GM21528 (cell line): ENCODE results near the gene FKBP9.
"Not testable (repeated sequence)": the region's sequence is repeated elsewhere in the genome, so short reads cannot be mapped to it uniquely, and the experiment has no call there.

ENCODE experiments used
- ATAC-seq: cut with Tn5 transposase; IDR thresholded peaks from one replicate; pipeline ENCODE4 v1.9.1; 2021; ENCODE audit warnings: mild to moderate bottlenecking, moderate library complexity; ENCODE audit not compliant: unreplicated experiment, low FRiP score

Gene FKBP9, protein sequence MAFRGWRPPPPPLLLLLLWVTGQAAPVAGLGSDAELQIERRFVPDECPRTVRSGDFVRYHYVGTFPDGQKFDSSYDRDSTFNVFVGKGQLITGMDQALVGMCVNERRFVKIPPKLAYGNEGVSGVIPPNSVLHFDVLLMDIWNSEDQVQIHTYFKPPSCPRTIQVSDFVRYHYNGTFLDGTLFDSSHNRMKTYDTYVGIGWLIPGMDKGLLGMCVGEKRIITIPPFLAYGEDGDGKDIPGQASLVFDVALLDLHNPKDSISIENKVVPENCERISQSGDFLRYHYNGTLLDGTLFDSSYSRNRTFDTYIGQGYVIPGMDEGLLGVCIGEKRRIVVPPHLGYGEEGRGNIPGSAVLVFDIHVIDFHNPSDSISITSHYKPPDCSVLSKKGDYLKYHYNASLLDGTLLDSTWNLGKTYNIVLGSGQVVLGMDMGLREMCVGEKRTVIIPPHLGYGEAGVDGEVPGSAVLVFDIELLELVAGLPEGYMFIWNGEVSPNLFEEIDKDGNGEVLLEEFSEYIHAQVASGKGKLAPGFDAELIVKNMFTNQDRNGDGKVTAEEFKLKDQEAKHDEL

DNA sequence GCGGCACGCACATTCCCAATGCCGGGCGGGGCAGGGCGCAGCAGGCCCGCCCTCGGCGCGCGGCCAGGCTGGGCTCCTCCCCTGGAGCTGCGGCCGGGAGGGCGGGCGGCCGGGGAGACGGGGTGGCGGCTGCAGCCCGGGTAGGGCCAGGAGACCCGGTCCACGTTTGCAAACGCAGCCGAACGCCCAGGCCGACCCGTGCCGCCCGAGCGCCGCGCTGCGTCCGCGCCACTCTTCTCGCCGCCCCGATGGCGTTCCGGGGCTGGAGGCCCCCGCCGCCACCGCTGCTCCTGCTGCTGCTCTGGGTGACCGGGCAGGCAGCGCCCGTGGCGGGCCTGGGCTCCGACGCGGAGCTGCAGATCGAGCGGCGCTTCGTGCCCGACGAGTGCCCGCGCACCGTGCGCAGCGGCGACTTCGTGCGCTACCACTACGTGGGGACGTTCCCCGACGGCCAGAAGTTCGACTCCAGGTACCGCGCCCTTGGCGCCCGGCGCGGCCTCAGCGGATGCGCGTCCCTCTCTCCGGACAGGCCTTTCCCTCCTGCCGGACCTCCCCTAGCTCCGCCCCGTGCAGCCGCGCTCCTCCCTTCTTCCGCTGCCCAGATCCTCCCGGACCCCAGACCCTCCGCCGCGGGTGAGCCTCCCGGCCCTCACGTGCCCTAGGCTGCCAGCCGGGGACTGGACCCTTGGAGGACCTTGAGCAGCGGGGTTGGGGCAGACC is at the start of gene FKBP9:
Gene FKBP9 (plus strand): TSS at position 115 of the 720 bp plus-strand sequence. CDS start 134 bp downstream, at position 249.
- peak; percentile 85 for ATAC-seq

DNA sequence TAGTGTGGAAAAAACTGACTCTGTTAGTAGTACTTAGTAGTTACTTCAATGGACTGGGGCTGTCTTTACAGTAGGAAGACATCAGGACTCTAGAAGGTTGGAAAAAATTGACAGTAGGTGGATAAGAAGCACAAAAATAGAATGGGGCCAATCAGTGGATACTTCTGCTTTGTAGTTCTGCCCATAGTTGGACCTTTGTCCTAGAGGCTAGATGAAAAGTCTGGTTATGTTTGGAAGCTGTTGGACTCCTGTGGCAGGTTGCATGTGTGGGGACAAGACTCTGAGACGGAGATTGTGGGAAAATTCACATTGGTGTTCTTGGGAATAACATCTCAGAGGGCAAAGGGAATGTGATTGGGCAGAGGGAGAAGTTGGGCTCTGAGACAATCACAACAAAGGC is 47.0 kb upstream of the FKBP9 start:
- ATAC-seq = no peak

DNA sequence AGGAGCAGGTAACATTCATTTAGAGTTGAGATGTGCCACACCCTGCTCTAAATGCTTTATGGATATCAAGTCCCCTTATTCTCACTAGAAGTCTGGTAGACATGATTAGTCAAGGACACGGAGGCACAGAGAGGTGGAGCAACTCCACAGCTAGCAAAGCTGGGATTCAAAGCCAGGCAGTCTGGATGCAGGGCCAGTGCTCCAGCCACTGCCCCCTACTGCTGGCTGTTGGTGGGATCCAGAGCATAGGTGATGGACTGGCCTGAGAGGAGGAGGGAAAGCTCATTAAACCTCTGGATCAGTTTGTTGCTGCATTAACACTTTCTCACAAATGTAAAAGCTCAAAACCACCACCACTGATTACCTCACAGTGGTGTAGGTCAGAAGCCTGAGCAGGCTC is 43.1 kb upstream of the FKBP9 start:
- ATAC-seq = no peak

DNA sequence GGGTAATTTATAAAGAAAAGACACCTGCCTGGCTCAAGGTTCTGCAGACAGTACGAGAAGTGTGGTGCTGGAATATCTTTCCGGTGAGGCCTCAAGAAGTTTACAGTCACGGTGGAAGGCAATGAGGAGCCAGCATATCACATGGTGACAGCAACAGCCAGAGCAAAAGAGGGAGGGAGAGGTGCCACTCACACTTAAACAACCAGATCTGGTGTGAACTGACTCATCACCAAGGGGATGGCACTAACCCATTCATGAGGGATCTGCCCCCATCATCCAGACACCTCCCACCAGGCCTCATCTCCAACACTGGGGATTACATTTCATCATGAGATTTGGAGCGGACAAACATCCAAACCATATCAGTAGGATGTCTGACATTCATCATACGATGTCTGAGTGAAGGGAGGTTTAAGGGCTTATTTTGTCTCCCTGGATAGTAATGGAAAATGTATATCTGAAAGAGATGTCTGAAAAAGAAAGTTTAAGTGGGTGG is 42.2 kb upstream of the FKBP9 start:
- ATAC-seq = no peak

DNA sequence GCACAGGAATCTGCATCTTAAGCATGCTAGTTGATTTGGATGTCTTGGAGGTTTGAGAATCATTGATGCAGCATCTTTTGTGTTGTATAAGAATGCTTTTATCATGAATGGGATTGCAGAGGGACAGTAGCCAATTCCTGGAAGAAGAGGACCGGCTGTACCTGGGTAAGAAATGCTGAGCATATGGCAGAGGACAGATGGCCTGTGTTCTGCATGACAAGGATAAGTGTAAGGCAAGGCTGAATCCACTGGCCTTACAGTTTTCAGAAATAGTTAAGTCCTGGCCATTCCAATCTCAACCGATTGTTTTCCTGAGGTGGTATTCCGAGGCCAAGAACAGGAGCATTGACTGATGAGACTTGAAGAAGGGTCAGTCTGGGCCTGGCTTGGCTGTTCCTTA is 41.2 kb upstream of the FKBP9 start:
- no peak for ATAC-seq

DNA sequence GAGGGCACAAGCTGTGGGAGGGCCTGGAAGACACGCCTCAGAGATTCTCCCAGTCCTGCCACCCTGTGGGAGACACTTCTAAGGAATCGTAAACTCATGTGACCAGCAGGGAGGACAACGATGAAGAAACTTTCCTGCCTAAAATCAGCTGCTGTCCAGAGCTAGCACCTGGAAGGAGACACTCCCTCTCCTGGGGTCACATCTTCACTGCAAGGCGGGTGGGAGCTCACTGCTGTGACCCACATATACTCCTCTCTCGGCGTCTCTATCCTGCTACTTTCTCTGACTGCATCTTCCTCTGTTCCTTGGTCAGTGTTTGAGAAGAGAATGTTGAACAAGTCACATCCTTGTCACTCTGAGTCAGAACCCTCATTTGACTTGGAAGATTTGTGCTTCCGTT is 40.2 kb upstream of the FKBP9 start:
- not testable (repeated sequence) for ATAC-seq

DNA sequence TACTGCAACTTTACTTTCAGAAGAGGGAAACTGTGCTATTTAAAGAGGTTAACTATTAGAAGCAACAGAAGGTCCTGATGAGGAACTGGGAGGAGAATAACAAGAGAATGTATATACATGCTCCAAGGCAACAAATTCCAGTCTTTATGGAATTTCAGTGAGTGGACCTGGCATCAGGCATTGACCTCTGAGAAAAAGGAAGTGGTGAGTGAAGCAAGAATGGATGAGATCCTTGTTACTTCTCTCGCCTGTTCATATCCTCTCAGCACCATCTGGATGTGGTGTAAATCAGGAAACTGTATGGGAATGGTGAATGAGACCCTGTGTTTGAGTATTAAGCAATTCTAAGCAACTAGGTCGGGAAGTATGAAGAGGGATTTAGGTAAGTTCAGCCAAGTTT is 35.3 kb upstream of the FKBP9 start:
- no peak for ATAC-seq

DNA sequence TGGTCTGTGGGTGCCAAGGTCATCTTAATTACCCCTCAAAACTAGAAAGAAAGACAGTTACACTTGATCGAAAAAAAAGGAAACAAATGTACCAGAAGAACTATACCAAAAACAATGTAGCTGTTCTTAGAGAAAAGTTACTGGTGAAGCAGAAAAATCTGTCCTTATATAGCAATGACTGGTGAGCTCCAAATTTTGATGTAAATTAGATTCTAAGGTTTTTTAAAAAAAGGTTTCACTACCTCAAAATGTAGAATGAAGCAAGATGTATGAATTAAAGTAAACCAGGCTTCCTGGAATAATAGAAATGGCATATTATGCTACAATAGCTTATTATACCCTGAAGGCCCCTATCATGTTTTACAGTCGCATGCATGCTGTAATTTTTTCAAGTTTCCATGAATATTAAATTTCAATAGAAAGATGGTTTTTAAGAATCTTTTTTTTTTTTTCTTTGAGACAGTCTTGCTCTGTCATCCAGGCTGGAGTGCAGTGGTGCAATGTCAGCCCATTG is 28.4 kb upstream of the FKBP9 start:
- ATAC-seq = no peak

DNA sequence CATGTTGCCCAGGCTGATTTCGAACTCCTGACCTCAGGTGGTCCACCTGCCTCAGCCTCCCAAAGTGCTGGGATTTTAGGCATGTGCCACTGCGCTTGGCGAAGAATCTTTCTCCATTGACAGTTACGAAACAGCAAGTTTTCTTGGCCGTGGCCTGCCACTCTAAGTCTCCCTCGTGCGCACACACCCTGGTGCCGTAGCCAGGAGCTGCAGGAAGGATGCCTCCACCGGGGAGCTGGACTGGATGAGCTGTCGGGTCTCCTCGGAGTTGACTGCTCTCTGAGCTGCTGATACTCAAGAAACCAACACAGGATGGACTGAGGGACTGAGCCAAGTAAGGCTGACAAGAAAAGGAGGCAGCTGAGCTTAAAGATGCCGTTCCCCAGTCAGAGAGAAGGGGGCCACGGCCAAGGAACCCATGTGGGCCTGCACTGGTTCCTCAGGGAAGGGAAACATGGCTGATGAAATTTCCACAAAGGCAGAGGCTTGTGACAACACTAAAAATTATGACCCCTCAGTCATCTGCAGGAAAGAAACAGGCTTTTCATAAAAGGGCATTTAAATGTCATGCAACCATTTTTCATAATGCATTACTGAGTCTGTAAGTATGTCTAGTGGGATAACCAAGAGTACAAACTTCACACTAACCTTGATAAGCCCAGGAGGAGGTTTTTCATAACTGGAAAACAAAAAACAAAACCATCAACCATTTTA is 27.7 kb upstream of the FKBP9 start:
- no peak for ATAC-seq

DNA sequence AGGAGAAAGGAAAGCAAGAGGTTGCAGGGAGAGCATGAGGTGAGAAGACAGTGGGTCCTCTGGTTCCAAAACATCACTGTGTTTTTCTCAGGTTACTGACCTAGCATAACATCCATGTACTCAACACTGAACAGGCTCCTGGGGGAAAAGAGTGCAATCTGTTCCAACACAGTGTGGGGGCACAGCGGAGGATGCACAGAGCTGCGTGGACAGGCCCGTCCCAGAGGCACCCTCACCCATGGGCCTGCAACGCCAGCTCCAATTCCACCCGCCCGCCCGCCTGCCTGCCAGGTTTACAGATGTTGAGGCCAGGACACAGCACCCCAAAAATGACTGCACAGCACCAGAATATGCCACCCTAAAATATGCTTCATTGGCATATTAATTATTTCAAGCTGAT is 26.9 kb upstream of the FKBP9 start:
- ATAC-seq = no peak

DNA sequence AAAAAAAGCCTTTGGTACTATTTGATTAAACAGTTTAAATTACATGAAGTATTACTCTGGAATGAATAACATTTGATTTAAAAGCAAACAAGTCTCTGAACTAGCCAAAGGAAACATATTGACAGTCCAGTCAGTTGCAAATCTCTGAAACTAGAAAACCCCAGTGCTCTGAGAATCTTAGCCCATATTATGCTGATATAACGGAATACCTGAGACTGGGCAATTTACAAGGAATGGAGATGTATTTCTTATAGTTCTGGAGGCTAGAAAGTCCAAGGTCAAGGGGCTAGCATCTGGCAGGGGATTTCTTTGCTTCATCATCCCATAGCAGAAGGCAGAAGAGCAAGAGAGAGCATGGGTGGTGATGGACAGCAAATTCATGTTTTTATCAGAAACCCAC is 21.7 kb upstream of the FKBP9 start:
- no peak for ATAC-seq

DNA sequence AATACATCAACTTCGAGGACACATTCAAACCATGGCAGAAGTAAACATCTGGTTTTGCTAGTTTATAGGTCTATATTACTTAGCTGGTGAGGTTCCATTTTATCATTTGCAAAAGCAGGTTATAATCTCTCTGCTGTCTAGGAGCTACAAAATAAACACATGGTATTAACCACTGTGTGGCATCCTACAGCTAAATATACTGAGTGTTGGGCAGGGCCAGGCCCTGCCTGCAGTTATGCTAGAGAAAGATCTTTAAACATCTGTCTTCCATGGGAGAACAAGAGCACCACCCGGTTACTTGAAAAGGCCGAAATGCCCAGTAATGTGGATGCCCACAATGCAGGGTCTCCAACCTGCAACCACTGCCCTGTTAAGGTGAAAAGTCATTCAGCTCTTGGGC is 20.6 kb upstream of the FKBP9 start:
- ATAC-seq = no peak

DNA sequence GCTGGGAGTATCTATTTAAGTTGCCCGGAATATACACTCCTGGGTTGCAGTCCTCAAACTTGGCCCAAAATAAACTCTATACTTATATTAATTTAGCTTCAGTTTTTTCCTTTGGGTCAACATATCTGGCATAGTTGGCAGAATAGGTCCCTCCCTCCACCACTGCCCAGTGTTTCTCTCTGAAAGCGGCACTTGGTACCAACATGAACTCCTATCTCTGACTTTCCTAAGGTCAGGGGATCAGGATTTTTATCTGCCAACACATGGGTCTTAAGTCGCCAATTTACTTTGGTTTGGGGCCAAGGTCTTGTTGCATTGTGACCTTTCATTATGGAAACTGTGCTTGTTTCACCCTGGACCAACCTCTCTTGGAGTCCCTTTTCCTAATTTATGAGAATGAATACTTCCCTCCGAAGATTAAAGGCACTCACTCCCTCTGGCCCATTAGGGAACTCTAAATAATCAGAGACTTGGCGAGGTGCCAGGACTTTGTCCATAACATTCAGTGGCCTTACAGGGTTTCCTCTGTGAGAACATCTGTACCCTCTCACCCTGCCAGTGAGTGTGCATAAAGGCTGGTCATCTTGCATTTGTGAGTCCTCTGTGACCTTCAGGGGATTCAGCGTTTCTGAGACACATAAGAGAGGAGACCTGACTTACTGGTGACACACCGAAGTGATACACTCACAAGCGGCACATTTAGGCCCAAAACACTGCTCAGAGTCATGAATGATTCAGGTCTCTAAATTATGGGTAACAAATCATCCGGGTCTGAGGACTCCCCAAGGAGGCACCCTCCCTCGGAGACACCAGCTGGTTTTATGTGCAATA is 19.7 kb upstream of the FKBP9 start:
- ATAC-seq = no peak

DNA sequence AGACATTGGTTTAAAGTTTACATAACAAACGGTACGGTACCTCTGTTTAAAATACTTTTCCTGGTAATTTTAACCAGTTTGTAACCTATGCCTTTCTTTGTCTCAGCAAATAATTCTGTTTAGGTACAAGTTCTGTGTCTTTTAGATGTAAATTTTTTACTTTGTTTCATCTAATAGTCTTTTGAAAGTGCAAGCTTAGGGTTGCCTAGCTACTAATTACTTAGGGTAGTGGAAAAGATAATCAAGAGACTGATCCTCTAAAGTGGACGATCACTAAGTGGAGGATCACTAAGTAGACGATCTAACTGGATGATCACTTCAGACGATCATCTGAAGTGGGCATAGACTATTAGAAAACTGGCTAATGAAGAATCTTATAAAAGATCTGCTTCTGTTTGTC is 16.1 kb upstream of the FKBP9 start:
- ATAC-seq = no peak

DNA sequence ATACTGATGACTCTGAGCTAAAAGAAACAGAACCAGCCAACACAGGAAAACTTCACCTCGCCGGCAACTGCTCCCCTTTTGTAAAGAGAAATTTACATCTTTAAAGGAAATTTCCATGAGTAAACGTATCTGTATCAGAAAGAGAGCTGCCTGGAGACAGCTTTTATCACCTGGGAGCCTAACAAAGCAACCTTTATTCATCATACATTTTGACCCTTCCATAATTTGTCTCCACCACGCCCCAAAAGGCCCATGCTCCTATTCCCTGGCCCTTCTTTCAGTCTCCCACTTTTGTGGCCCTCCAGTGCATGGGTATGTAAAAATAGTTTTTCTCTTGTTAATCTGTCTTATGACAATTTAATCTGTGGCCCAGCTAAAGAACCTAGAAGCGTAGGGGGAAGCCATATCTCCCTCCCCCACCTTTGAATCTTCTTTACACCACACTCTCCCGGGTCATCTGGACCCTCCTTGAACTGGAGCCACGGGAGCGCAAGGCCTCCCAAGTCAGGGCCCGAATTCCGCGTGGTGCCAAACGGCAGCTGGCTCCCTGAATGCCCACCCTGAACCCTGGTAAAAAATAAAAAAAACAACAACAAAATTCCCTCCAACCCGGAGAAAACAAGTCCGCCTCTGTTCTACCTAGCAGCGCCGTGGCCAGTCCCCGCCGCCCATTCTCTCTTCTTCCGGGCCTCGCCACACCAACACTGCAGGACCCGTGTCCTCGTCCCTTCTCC is 15.4 kb upstream of the FKBP9 start:
- peak; percentile 11 for ATAC-seq

DNA sequence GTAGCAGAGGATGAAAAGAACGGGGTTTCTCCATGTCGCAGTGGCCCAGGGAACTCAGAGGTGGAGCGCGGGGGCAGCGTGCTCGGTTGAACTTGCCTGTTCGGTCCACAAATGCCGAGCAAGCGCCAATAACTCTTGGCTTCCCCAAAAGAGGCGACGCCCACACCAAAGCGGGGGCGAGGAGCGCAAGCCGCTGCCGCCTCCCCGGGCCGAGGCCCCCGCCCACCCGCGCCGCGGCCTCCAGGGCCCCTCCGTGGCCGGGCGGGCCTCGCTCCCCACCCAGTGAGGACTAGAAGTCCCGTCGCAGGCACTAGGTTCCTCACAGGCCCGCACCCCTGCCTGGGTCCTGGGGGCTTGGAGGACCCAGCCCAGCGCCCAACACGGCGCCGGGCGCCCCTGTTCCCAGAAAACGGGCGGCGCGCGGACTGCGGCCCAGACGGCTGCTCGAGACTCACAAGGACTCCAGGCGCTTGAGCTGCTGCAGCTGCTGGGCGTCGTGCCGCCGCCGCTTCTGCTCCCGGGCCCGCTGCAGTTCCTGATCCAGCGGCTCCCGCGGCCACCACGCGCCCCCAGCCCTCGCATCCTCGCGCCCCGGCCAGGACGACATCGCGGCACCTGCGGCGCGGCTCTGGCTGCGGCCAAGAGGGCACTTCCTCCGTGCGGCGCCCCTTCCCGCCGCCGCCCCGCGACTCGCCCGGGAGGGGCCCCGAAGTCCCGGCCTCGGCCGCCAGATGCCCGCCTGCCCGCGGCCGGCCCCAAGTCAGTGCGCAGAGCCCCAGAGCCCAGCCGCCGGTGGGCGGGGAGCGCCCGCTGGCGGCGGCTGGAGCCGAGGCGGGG is 14.6 kb upstream of the FKBP9 start:
- ATAC-seq = peak; percentile 84

DNA sequence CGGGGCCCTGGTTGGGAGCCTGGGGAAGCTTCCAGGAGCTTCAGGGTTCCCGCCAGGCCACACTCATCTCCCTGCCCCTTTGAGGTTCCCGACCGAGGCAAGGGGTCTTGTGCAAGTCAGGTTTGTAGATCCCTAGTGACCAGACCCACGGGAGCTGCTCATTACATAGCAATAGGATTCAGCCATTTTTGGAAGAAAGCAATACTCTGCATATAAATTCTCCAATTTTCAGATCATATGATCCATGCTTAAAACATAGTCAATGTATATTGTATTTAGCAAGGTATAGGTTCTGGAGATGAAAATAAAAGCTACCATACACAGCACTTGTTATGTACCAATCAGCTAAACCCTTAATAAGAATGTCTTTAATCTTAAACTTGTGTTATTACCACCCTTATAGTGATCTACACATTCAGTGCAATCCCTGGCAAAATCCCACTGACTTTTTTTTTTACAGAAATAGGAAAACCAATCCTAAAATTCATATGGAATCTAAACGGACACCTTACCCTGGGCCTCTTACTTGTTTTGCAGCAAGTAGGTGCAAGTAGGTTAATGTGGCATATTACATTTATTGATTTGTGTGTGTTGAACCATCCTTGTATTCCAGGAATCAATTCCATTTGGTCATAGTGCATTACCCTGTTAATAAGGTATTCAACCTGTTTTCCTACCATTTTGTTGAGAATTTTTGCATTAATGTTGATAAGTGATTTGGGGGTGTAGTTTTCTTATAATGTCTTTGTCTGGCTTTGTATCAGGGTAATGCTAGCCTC is 13.8 kb upstream of the FKBP9 start:
- ATAC-seq = no peak
